Keratinocyte (primary cell): ENCODE data around the gene MASP2. TPM values are rescaled to one million over a fixed set of nuclear protein-coding genes. Genes with fewer than 3 reads are reported as not detected.

Experiments used
- DNase-seq: peaks from one replicate; pipeline ENCODE4 v3.0.0-alpha.2; 2011; ENCODE audit warnings: low read depth, missing footprints, low spot score
- FAIRE-seq: peaks from 2 replicates; lab custom pipeline; 2011; peaks lifted over from hg19 to GRCh38; lab: Jason Lieb, UNC
- H2AFZ ChIP-seq: 2 replicates; pipeline ENCODE4 v1.6.0; 2012; ENCODE audit warnings: low read length, control low read depth, inconsistent platforms; ENCODE audit not compliant: control insufficient read depth
- H3K27ac ChIP-seq: 2 replicates; pipeline ENCODE4 v1.5.1; 2011; ENCODE audit warnings: low read length; ENCODE audit not compliant: control insufficient read depth, insufficient read depth
- H3K27me3 ChIP-seq: 3 replicates; pipeline ENCODE4 v1.6.0; 2011; ENCODE audit warnings: low read length; ENCODE audit not compliant: control insufficient read depth, insufficient read depth; ENCODE audit errors: extremely low read depth
- H3K36me3 ChIP-seq, 2 experiments: 2 replicates in 1 of 2; 3 replicates in 1 of 2; pipeline ENCODE4 v1.5.1; 2011; ENCODE audit warnings: low read length in 2 of 2, mild to moderate bottlenecking in 1 of 2; ENCODE audit not compliant: control insufficient read depth in 2 of 2, insufficient read depth in 2 of 2; ENCODE audit errors: extremely low read depth in 1 of 2
- H3K4me1 ChIP-seq: 3 replicates; pipeline ENCODE4 v1.5.1; 2011; ENCODE audit warnings: low read length; ENCODE audit not compliant: control insufficient read depth, insufficient read depth; ENCODE audit errors: extremely low read depth
- H3K4me2 ChIP-seq: 3 replicates; pipeline ENCODE4 v1.6.0; 2011; ENCODE audit warnings: low read depth, low read length; ENCODE audit not compliant: control insufficient read depth, insufficient read depth; ENCODE audit errors: extremely low read depth
- H3K4me3 ChIP-seq, 3 experiments: fragments of 200-600 bp in 1 of 3; sonication (generic) in 1 of 3; 2 replicates in 2 of 3; 3 replicates in 1 of 3; pipeline ENCODE4 v1.5.1; 2011 to 2016; ENCODE audit warnings: low read length in 3 of 3, mild to moderate bottlenecking in 3 of 3, control low read depth in 2 of 3, inconsistent platforms in 1 of 3, low read depth in 1 of 3, mixed read lengths in 1 of 3, mixed run types in 1 of 3, moderate library complexity in 1 of 3; ENCODE audit not compliant: control insufficient read depth in 2 of 3, insufficient read depth in 2 of 3; ENCODE audit errors: extremely low read depth in 1 of 3
- H3K79me2 ChIP-seq: 2 replicates; pipeline ENCODE4 v1.6.0; 2012; ENCODE audit warnings: low read length; ENCODE audit not compliant: control insufficient read depth, insufficient read depth
- H3K9ac ChIP-seq: 3 replicates; pipeline ENCODE4 v1.6.0; 2011; ENCODE audit warnings: low read length; ENCODE audit not compliant: control insufficient read depth, insufficient read depth; ENCODE audit errors: extremely low read depth
- H3K9me1 ChIP-seq: 3 replicates; pipeline ENCODE4 v1.6.0; 2011; ENCODE audit warnings: low read length; ENCODE audit not compliant: control insufficient read depth, insufficient read depth; ENCODE audit errors: extremely low read depth
- H3K9me3 ChIP-seq: 2 replicates; pipeline ENCODE4 v1.5.1; 2012; ENCODE audit warnings: low read depth, low read length; ENCODE audit not compliant: control insufficient read depth
- H4K20me1 ChIP-seq: 3 replicates; pipeline ENCODE4 v1.6.0; 2011; ENCODE audit warnings: low read length; ENCODE audit not compliant: control insufficient read depth, insufficient read depth; ENCODE audit errors: extremely low read depth
- EZH2 ChIP-seq: IDR thresholded peaks from one replicate; pipeline ENCODE4 v1.6.1; 2012; ENCODE audit warnings: inconsistent platforms, mild to moderate bottlenecking, low read length, moderate library complexity
- dilution Hi-C: fragments of 300-500 bp; cut with MboI; formaldehyde crosslinking; loops from one replicate; pipeline ENCODE4 v1.7.0; 2020; ENCODE audit warnings: low sequenced_read_pairs; ENCODE audit not compliant: extremely low pct_ligation_motif_present
- polyA plus RNA-seq, 5 experiments: library from polyadenylated mRNA; depleted of rRNA in 3 of 5; stranded (reverse) in 3 of 5; stranded (forward) in 1 of 5; unstranded in 1 of 5; fragments of >200 nt; gene quantifications; 1 replicate in 1 of 5; 2 replicates in 3 of 5; 3 replicates in 1 of 5; pipeline versions ENCODE4 v1.2.1 to v1.2.3, GENCODE V29; 2011 to 2012; ENCODE audit warnings: missing spikeins in 2 of 5, low read depth in 1 of 5, low replicate concordance in 1 of 5
- TF ChIP-seq, protein P1 (sequence below), 3 experiments: IDR thresholded peaks in 1 of 3; conservative IDR thresholded peaks in 1 of 3; optimal IDR thresholded peaks in 1 of 3; 2 replicates in 2 of 3; 3 replicates in 1 of 3; pipeline versions ENCODE3 to v1.5.1; 2011; ENCODE audit warnings: low read length in 3 of 3, mild to moderate bottlenecking in 3 of 3, moderate library complexity in 2 of 3, control low read depth in 1 of 3, inconsistent platforms in 1 of 3; ENCODE audit not compliant: insufficient read depth in 2 of 3; ENCODE audit errors: extremely low read depth in 1 of 3

The MASP2 gene
- polyA plus RNA-seq, 1 donor (not counting 4 experiments of a cell fraction or from before 2014, with no cell fraction given) = 0.03 TPM

DNA sequence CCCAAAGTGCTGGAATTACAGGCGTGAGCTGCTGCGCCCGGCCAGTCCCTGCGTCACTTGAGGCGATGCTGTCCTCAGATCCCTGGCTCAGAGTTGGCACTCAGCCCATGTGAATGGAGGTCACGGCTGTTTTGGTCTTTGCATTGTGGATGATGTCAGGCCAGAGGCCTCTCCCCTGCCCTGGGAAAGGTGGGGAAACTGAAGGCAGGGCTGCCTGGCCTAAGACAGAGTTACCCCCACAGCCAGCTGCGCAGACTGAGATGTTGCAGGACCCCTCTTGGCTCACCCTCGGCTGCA, 821 bp downstream of the MASP2 start:
- Histone ChIP-seq H3K79me2 (no peaks in the 10 kb centered on the region), H4K20me1 (no peaks in the 10 kb centered on the region), H3K9me3 (no peaks in the 10 kb centered on the region), H3K4me1 (no peaks in the 10 kb centered on the region), H3K9ac (no peak overlapping the region), H3K4me2 (no peak overlapping the region), H3K4me3 (no peak overlapping the region), H2AFZ (no peak overlapping the region), H3K36me3 (no peaks in the 10 kb centered on the region), H3K9me1 (no peaks in the 10 kb centered on the region), H3K27ac (no peak overlapping the region), H3K27me3 (no peaks in the 10 kb centered on the region)
- TF ChIP-seq, protein P1, sequence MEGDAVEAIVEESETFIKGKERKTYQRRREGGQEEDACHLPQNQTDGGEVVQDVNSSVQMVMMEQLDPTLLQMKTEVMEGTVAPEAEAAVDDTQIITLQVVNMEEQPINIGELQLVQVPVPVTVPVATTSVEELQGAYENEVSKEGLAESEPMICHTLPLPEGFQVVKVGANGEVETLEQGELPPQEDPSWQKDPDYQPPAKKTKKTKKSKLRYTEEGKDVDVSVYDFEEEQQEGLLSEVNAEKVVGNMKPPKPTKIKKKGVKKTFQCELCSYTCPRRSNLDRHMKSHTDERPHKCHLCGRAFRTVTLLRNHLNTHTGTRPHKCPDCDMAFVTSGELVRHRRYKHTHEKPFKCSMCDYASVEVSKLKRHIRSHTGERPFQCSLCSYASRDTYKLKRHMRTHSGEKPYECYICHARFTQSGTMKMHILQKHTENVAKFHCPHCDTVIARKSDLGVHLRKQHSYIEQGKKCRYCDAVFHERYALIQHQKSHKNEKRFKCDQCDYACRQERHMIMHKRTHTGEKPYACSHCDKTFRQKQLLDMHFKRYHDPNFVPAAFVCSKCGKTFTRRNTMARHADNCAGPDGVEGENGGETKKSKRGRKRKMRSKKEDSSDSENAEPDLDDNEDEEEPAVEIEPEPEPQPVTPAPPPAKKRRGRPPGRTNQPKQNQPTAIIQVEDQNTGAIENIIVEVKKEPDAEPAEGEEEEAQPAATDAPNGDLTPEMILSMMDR (optimal IDR thresholded peaks at IDR 0.05 in 1 of 3, IDR thresholded peaks at IDR 0.05 in 1 of 3, conservative IDR thresholded peaks at IDR 0.05 in 1 of 3; ENCODE audit: extremely low read depth in 1 of 3, insufficient read depth in 2 of 3, low read length in 3 of 3) = no peak
- no peak for TF ChIP-seq EZH2
- DNase-seq = no peak
- dilution Hi-C loops = no loop called here
- no peak for FAIRE-seq

DNA sequence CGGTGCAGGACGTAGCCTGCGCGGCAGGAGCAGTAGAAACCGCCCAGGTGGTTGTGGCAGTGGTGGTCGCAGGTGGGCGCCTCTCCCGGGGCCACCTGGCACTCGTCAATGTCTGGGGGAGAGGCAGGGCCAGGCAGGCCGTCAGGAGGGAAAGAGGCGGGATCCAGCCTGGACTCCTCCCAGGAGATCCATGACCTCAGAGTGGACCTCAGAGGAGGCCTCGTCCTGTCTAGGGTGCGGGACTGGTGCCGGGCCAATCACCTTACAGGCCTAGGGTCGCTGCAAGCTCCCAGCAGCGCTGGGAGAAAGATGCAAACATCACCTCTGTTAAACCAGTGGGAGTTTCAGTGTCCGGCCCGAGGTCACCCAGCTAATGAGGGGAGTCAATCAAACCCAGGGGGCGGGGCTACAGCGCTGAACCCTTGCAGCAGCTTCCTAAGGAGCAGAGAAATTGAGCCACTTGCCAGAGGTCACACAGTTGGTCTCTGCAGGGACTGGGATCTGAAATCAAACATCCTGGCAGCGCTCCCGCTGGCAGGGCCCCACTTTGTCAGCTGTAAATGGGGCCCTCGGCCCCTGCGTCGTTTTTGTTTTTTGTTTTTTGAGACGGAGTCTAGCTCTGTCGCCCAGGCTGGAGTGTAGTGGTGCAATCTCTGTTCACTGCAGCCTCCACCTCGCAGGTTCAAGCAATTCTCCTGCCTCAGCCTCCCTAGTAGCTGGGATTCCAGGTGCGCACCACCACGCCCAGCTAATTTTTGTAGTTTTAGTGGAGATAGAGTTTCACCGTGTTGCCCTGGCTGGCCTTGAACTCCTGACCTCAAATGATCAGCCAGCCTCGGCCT, 1.4 kb downstream of the MASP2 start:
- Histone ChIP-seq H3K9ac (no peak overlapping the region), H4K20me1 (no peaks in the 10 kb centered on the region), H3K4me1 (no peaks in the 10 kb centered on the region), H3K79me2 (no peaks in the 10 kb centered on the region), H3K4me3 (no peak overlapping the region), H3K27me3 (no peaks in the 10 kb centered on the region), H3K9me1 (no peaks in the 10 kb centered on the region), H3K36me3 (no peaks in the 10 kb centered on the region), H3K27ac (no peak overlapping the region), H3K9me3 (no peaks in the 10 kb centered on the region), H3K4me2 (no peak overlapping the region), H2AFZ (no peak overlapping the region)
- FAIRE-seq = no peak
- dilution Hi-C loops = no loop called here
- DNase-seq = no peak
- TF ChIP-seq, protein P1 (optimal IDR thresholded peaks at IDR 0.05 in 1 of 3, IDR thresholded peaks at IDR 0.05 in 1 of 3, conservative IDR thresholded peaks at IDR 0.05 in 1 of 3; ENCODE audit: extremely low read depth in 1 of 3, insufficient read depth in 2 of 3, low read length in 3 of 3) = no peak
- TF ChIP-seq EZH2 = no peak
